NB4 (cell line): Measurements from ENCODE around the gene MACROD2.

Experiments used
- MYC ChIP-seq: IDR thresholded peaks from 2 replicates; pipeline ENCODE4 v1.6.1; 2011; ENCODE audit warnings: low read depth, low read length
- POLR2A ChIP-seq: IDR thresholded peaks from 2 replicates; pipeline ENCODE4 v1.6.1; 2011; ENCODE audit warnings: mild to moderate bottlenecking; ENCODE audit not compliant: insufficient read length; ENCODE audit errors: extremely low read depth
- TF ChIP-seq, protein P1 (sequence below): IDR thresholded peaks from one replicate; pipeline ENCODE4 v1.5.1; 2012; ENCODE audit warnings: low read depth, low read length
- TF ChIP-seq, protein P2 (sequence below): IDR thresholded peaks from 2 replicates; pipeline ENCODE4 v1.6.1; 2011; ENCODE audit warnings: low read depth, low read length

- TF ChIP-seq, protein P1, sequence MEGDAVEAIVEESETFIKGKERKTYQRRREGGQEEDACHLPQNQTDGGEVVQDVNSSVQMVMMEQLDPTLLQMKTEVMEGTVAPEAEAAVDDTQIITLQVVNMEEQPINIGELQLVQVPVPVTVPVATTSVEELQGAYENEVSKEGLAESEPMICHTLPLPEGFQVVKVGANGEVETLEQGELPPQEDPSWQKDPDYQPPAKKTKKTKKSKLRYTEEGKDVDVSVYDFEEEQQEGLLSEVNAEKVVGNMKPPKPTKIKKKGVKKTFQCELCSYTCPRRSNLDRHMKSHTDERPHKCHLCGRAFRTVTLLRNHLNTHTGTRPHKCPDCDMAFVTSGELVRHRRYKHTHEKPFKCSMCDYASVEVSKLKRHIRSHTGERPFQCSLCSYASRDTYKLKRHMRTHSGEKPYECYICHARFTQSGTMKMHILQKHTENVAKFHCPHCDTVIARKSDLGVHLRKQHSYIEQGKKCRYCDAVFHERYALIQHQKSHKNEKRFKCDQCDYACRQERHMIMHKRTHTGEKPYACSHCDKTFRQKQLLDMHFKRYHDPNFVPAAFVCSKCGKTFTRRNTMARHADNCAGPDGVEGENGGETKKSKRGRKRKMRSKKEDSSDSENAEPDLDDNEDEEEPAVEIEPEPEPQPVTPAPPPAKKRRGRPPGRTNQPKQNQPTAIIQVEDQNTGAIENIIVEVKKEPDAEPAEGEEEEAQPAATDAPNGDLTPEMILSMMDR, result no peak
- no peak for TF ChIP-seq POLR2A
- TF ChIP-seq, protein P2, sequence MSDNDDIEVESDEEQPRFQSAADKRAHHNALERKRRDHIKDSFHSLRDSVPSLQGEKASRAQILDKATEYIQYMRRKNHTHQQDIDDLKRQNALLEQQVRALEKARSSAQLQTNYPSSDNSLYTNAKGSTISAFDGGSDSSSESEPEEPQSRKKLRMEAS, result no peak
- TF ChIP-seq MYC, result no peak
Measured at GRCh38 chr20:14062786-14063185, 67.5 kb downstream of the MACROD2 start.
